OCI-LY3 (cell line): ENCODE measurements around the gene C8A.

Source experiments
- CTCF ChIP-seq: fragments of 200-600, 300-600 bp; sonication (generic); IDR thresholded peaks from 2 replicates; pipeline ENCODE4 v1.5.1; 2014; ENCODE audit warnings: antibody characterized with exemption, low read length, low read depth
- EZH2phosphoT487 ChIP-seq: fragments of 200-600 bp; shearing (Covaris generic); IDR thresholded peaks from 2 replicates; pipeline ENCODE4 v1.6.1; 2018; ENCODE audit warnings: antibody characterized with exemption, mixed run types, low read depth

- TF ChIP-seq CTCF, result no peak
- TF ChIP-seq EZH2phosphoT487, result no peak
Observed at GRCh38 chr1:56933606-56934005, 79.0 kb downstream of the C8A start.
